ENCODE measurements around the gene VWF.

The VWF gene

DNA sequence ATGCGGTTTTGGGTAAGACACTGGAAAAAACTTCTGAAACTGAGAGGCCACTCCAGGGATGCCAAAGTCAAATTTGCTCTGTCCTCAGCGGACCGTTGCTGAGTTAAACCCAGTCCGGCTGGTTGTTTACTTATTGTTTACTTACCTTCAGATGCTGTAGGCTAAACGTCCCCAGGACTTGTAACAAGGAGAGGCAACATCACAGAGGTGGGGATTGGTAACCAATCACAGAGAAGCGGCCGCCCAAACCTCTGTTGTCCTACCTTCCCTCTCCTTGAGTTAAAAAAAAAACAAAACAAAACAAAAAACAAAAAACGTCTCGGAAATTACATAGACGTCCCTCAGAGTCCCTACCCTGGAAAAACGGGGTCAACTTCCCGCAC, 179.8 kb downstream of the VWF start:
- FAIRE-seq = no peak

DNA sequence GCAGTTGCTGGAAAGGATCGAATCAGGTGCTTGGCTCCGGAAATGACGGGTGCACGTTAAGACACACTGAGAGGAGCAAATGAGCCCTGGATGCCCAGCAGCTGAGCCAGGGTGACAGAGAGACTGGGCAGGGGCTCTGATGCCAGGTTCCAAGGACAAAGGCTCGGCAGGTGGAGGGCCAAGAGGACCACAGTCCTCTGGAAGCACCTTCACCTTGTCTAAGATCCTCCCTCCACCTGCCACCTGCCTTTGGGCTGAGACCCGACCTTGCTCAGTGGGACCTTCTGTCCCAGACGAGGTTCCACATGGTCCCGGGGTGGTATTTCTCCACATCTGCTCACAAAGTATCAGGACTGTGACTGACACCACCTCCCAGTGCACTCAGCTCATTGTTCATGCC, 180.4 kb downstream of the VWF start:
- FAIRE-seq = no peak

DNA sequence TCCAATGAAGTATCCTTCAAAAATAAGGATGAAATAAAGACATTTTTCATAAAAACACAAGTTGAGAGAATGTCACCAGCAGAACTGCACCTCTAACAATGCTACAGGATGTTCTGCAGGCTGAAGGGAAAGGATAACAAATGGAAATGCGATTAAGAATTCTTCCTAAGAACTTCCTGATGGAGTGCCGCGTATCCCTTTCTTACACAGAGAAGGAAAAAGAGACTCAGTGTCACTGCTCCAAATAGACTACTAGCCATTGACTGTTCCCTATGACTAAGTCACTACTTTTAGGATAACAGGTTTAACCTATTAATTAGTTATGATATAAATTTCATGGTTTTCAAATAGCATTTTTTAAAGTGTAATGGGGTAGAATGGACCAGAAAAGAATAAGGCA, 182.6 kb downstream of the VWF start:
- FAIRE-seq = no peak

DNA sequence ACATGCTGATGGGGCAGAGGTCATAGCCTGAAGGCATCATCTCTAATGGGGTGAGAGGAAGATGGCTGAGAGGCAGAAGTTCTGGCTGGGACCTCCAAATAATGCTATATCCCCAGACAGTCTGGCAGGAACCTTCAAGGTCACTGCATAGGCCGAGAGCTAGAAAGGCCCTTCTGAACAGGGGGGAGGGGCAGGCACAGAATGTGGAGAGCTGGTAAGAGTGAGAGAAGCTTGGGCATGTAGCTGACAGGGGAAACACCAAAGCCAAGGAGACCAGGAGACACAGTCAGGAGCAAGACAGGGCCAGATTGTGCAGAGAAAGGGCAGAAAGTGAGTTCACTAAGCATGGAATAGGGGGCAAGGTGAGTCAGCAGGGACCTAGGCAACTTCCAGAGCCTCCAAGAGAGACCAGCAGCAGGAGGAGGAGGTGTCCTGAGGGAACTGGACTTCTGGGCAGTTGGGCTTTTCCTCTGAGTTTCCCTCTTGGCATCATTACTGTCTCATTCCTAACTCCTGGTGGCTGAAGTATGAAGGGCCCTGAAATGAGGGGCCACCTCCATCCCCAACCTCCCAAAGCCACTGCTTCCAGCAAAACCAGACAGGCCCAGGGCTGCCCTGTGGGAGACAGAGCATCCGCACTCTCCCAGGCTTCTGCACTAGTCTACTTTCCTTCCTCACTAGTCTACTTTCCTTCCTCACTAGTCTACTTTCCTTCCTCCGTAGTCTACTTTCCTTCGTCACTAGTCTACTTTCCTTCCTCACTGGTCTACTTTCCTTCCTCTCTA, 196.5 kb downstream of the VWF start:
- FAIRE-seq = no peak

DNA sequence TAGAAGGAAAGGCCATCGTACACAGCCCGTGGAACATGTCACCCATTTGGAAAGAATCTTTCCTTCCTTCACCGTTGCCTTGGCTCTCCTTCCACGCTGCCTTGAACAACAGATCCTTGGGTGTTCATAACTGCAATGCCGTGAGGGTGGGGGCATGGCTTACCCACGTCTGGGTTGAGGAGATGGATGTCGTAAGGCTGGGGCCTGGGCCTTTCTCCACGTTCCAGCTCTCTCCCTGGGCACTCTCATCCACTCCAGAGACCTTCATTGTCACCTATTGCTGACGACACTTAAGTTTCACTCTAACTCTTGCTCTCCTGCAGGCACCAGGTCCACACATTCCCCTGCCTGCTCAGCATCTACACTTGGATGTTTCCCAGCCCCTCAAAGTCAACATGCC, 198.8 kb downstream of the VWF start:
- FAIRE-seq = no peak

DNA sequence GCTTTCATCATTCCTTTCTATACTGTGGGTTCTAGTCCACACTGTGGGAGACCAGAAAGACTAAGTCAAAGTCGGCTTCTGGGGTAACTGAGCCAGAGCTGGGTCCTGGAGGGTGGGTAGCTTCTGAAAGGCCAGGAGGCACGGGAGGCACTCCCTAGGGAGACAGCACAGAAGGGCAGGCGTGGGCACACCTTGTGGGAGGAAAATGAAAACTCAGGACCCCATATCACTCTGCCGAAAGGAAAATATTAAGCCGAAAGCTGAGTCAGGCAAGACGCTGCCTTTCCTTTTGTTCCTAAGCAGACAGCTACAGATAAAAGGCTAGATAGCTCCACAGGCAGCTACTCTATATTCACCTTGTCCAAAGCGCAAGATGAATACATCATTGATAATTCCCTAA, 200.1 kb downstream of the VWF start:
- no peak for FAIRE-seq

DNA sequence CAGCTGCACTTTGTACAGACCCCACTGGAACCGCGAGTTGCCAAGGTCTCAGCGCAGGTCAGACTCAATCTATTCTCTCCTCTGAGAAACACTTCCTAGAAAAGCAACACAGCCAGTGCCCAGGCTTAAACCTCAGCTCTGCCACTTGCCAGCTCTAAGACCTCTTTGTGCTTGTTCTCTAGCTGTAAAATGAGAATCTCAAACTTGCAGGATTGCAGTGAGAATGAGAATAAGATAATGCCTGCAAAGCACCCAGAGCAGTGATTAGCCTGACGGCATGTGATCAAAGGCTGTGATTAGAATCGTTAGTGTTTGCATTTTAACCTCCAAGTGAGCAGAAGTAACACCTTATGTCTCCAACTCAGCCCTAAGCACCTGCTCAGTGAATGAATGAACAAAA, 200.7 kb downstream of the VWF start:
- FAIRE-seq = no peak

DNA sequence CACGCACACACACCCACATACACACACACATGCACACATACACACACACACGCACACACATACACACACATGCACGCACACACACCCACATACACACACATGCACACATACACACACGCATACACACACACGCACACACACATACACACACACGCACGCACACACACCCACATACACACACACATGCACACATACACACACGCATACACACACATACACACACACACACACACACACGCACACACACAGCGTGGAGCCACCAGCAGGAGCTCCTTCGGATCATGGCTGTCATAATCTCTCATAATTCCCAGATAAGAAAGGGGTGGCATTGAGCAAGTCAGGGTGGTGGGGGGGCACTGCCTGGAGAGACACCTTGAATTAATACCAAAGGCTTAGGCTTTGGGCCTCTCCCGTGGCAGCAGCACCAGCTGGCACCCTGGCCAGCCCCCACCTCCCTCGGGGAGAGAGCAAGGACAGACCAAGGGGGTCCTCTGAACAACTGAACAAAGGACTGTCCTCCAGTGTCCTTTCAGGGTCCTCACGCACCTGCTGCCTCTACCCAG, 201.3 kb downstream of the VWF start:
- FAIRE-seq = no peak

DNA sequence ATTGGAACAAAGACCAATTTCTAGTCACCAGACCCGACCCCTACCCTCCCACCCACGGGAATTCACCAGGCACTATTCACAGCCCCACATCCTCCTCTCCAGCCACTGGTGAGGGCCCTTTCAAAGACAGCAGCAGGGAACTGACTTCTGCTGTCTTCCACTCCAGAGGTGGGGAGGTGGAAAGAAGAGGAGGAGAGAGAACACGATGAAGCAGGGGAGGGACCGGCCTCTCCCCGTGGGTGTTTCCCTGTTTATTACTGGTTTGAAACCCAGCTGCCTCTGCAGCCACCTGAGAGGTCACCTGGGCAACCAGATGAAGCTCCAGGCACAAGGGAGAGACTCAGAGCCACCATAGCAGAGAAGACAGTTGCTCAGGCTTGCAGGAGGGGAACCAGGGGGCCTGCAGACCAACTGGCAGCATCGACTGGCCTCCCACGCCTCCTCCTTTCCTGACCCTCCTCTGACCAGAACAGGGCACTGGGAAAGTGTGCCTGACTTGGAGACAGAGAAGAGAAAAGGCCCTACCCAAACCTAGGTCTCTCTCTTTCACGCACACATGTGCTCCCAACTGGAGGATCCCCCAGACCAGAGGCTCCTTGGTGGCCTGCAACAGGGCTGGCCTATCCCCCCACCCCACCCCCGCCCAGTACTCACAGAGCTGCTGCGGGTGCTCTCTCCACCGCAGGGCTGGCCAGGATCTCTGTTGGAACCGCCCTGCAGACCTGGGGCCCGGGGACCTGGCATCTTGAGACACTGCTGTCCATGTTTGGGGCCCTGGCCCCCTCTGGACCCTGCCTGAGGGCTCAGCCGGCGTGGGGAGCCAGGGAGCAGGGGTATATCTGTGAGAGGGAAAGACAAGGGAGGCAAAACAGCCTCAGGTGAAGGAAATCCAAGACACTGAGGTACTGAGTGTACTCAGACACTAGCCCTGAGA, 202.2 kb downstream of the VWF start:
- FAIRE-seq = no peak

DNA sequence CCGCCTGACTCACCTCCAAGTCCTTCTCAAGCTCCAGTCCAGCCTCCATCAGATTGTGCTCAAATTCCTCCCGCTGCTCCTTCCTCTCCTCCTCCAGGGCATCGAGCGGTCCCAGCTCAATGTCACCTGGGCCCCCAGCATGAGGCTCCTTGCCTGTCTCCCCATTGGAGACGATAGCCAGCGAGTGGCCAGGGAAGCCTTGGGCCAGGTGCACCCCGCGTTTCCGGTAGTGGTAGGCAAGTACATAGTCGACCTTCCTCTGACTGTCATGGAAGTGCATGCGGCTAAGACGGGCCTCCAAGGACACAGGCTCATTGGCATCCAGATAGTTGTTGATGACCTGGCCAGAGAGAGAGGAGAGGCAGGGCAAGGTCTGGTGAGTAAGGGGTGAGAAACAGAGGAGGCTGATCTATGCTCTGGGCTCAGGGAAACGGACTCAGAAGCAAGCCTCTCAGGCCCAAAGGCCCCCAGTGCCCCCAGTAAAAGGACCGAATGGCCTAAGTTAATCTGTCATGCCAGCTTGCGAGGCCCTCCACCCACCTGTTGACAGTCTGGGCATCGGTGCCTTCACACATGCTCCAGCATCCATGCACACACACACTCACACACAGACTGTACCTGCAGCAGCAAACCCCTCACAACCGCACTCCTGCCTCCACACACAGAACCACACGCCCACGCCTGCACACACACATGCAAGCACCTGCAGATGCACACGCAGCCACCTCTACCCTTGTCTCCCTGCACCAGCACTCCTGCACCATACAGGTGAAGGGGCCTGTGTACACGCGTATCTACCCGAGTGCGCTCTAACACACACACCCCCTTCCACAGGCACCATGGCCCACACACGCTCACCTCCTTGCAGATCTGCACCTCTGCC, 203.2 kb downstream of the VWF start:
- FAIRE-seq = no peak

DNA sequence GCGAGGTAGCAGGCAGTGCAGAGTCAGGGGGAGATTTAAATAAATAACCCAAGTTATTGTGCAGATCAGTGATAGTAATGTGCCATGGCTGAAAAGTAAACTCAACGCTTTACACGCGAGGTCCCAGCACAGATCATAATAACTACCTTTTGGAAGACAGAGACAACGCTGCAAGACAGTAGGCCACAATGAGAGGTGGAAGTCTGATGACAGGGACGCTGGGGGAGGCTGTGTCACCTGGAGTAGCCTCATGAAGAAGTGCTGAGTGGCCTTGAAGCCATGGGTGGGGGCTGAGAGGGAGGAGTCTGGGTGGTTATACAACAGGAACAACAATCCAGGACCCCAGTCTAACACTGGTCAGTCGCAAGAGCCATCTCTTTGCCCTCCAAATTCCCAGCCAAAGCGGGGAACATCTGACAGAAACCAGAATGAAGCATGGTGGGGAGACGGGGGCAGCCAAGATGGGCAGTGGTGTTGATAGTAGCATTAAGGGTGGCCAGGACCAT, 207.6 kb downstream of the VWF start:
- FAIRE-seq = no peak

DNA sequence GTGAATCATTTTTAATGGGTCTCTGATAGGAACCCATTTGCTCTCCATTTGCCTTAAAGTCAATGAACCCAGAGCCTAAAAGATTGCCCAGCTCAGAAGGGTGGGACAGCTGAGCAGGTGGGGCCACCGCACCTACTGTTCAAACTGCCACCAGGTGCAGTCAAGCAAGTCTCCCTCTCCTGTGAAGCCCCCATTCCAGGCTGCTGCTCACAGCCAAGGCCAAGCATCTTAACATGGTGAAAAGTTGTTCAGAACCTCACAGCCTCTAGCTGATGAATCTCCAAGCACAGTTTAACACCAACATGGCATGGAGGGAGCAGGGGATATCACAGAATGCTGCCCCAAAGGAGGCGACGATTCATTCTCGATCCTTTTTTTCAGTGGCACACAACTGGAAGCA, 209.0 kb downstream of the VWF start:
- no peak for FAIRE-seq

DNA sequence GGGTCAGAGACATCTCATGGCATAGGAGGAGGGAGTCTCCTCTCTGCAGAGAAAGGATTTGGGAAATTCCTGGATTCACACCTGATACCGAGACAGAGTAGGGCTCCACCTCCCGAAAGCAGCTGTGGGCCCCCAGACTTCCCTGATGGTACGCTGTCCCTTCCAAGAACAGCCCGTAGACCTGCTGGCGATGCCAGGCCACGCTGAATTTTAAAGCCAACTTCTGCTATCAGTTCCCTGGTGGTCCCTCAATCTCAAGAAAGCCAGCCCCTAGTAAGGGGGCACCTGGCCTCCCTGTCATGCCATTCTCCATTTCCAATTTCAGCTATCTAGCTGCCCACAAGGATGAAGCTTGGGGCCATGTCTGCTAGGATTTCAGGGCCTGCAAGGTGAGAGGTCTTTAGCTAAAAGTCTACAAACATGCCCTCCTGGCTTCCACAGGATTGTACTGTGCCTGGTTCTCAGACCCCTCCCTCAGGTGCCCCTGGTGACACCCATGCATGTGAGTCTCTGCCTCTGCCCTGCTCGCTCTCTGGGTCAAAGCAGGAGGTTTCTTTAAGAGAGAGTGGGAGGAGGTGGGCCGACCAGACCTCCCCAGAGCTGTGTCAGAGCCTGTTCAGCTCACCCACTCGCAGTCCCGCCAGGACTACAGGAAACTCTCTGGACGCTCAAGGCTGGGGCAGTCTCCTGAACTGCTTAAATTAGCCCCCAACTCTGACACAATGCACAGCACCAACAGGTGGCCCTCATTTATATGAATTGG, 209.9 kb downstream of the VWF start:
- no peak for FAIRE-seq

DNA sequence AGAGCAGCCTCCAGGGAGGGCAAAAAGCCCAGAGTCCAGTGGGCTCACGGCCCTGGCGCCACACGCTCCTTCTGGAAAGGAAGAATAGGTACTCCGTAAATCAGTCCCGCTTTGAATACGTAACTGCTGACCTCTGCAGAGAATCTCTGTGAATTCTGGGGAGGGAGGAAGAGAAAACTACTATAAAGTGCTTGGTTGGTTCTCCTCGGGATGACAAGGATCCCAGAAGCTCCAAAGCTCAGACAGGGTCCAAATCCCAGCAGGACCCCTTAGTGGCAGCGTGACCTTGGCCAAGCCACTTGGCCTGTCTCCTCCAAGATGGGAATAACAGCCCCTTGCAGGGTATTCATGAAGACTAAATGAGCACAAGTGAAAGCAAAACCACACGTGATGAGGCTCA, 211.1 kb downstream of the VWF start:
- no peak for FAIRE-seq

DNA sequence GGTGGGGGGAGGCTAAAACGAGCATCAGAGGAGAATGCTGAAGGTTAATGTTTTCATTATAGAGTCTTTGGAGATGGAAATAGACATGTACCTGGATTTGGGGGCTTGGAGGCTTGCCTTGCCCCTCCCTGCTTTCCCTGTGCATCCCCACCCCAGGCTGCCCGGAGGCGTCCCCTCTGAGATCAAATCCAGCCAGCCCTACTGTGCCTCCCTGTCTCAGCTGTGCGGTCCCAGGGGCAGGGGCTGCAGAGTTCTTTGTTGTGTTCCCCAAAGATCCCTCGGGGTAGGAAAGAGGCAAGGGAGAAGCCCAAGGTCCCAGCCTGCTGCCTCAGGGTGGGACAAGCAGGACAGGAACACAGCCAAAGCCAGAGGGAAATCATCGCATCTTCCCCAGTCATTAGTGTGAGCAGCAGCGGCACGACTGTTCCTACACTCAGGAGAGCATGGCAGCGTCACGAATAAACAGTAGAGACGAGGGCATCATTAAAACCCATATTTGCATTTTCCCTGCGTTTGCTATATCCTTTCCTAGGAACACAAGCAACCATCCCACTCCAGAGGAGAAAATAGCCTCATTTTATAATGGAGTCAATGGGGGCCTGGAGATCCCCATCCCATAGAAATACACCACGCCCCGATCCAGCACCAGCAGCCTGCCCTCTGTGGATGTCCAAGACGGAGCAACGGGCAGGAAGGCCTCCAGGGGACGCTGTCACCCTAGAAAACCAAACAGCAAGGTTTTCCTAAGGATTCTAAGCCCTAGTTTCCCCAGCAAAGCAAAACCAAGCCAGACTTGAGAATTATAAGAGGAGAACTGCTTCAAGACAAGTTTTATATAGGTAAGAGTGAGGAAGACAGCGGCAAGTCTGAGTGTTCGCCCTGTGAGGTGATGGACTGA, 211.8 kb downstream of the VWF start:
- FAIRE-seq = no peak

DNA sequence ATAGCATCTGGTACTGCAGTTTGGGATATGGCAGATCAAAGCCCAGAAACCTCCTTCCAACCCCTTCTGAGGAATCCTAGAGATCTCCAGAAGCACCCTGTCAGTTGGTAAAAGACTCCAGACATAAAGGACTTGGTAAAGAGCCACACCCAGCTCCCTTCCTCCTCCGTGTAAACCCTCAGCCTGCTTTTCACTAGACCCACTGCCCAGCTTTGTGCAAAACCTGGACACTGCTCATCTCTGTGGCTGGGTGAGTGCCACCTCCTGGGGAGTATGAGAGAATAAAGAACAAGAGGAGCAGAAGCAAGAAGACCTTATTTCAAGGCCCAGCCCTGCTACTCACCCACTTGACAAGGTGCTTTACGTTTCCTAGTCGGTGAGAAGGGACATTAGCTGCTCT, 212.5 kb downstream of the VWF start:
- no peak for FAIRE-seq

DNA sequence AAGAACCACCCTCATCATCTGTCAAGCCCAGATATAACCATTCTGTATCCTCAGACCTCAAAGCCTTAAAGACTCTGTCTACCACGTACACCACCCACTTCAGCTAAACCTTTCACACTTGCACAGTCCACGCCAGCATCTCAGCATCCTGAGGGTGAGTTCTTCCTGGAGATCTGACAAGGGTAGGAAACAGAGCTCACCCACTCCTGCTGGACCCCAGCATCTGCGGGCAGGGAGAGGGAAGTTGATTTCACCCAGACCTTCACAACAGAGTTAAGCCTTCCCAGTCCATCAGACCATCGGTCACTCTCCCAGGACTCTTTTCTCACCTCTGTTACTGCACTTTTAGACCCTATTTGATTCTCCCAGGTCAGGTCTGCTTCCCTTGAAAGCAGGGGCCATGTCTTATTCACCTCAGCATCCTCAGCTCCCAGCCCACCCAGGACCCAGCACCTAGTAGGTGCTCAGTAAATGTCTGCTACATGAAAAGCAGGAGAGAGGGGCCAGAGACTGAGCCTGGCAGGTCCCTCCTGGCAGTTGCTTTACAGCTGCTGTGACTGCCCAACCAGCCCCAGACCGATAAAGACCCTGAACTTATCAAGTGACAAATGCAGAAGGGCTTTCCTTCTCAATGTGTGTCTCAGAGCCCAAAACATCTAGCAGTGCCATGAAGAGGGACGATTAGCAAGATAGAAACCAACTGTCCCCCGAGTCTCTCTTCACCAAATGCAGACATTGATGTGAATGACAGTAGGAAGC, 213.5 kb downstream of the VWF start:
- no peak for FAIRE-seq

DNA sequence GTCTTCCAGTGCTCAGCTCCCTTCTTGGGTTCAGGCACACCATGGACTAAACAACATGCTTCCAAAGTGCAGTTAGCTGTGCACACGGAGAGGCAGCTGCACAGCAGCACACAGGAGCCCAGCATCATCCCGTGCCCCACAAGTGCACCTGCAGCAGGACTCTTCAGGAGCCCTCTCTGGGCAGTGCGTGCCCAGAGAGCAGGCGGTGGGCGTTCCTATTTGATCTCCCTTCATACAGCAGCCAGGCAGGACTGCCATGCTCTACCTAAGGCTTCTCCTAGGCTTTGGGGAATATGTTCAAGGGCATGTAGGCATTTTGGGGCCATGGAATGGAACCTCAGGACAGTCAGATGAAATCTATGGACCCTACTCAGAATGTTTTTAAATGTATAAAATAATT, 214.9 kb downstream of the VWF start:
- FAIRE-seq = no peak

DNA sequence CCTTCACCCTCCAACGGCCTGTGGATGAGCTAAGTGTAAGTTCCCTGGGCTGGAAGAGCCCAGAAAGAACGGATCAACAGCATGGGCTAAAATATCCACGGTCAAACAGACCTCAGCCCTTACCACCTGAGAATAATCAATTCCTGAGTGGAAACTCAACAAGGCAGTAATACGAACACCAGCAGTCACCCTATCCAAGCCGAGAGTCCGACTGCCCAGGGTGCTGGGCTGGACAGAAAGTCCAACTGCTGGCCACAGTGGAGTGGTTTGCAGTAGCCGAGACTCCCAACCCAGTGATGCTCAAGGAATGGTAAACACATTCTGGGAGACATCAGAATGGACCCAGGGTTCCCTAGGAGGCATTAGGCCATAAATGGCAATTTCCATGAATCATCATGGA, 216.2 kb downstream of the VWF start:
- FAIRE-seq = no peak

DNA sequence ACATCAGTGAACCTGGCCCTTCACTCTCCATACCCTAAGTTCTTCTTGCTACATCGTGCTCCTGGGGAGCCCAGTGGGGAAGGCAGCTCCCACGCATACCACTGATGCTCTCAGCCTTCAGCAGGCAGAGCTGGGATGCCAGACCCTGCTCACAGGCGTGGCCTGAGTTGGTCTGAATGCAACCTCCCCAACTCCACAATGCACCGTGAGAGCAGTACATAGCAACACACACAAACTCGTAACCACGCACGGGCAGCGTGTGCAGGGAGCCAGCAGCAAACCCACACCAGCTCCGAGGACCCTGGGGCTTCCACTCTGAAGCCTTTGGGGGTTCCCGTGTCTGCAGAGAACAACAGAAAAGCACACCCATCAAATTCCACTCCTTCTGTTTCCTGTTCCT, 216.7 kb downstream of the VWF start:
- no peak for FAIRE-seq

Measured in islet of Langerhans (tissue), 1 donor.